Middle frontal gyrus (tissue), 1 donor: ENCODE data around the gene C22orf39.

ENCODE experiments used
- DNase-seq: peaks from one replicate; pipeline ENCODE4 v3.0.0-alpha.2; 2015; ENCODE audit warnings: low spot score; ENCODE audit errors: extremely low spot score

C22orf39 gene

GRCh38 chr22:19447330-19448075 is at the start of gene C22orf39:
Gene C22orf39 (minus strand): TSS chr22:19447711. CDS start chr22:19447688, 23 bp downstream.
- peak; percentile 90 for DNase-seq

- DNase-seq, result no peak
Observed at GRCh38 chr22:19497245-19497644, 49.7 kb upstream of the C22orf39 start.

DNA sequence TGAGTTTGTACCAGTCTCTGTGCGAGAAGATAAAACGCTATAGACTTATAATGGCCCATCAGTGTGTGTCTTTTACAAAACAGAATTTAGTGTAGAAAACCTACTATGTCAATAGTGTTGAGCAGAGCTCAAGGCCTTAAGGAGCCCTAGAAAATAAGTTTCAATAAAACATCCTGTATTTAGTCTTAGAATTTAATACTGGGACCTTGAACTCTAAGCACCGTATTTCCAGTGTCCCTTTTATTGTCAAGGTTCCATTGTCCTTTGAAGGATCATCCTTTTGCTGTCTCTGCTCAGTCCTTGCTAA is 48.8 kb upstream of the C22orf39 start:
- DNase-seq, result no peak

DNA sequence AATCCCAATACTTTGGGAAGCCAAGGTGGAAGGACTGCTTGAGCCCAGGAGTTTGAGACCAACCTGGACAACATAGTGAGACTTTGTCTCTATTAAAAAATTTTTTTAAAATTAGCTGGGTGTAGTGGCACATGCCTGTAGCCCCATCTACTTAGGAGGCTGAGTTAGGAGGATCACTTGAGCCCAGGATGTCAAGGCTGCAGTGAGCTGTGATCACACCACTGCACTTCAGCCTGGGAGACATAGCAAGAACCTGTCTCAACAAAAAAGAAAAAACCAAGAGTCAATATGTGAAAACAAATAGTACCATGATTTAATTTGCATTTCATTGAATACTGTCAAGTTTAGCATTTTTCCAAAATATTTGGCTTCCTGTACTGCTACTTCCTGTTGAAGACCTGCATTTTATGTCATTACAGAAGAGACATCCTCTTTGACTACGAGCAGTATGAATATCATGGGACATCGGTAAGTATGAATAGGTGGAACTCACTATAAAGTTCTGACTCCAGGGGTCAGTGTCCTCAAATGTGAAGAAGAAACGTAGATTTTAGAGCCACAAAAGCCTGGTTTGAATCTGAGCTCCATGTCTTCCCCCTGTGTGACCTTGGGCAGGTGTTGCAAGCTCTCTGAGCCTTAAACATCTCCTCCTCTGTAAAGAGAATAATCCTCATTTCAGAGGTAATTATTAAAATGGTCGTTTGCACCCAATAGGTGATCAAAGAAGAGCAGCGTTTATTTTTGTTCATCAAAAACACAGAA is 48.2 kb upstream of the C22orf39 start:
- no peak for DNase-seq

- no peak for DNase-seq
Observed at GRCh38 chr22:19494676-19495173, 47.2 kb upstream of the C22orf39 start.

GRCh38 chr22:19494001-19494560 is 46.6 kb upstream of the C22orf39 start:
- DNase-seq, result no peak

- DNase-seq, result no peak
Observed at GRCh38 chr22:19492504-19493174, 45.1 kb upstream of the C22orf39 start.

GRCh38 chr22:19490628-19491230 is 43.2 kb upstream of the C22orf39 start:
- DNase-seq, result no peak

GRCh38 chr22:19488884-19489843 is 41.7 kb upstream of the C22orf39 start:
- peak; percentile 4 for DNase-seq

DNA sequence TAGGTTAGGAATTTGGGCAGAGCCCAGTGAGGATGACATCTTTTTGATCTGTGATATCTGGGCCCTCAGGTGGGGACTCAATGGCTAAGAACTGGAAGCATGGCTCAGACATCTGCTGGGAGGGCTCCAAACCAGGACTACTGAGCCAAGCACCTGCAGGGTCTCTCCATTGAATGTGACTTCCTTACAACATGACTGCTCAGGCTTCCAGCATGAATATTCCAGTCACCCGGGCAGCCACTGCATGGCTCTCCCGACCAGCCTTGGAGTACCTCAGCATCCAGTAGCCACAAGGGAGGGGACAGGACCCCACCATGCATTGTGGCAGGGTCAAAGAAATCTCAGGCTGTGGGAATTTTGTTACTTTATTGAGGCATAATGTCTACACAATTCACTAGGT is 40.8 kb upstream of the C22orf39 start:
- DNase-seq, result no peak

GRCh38 chr22:19483481-19484244 is 36.2 kb upstream of the C22orf39 start:
- DNase-seq, result no peak

DNA sequence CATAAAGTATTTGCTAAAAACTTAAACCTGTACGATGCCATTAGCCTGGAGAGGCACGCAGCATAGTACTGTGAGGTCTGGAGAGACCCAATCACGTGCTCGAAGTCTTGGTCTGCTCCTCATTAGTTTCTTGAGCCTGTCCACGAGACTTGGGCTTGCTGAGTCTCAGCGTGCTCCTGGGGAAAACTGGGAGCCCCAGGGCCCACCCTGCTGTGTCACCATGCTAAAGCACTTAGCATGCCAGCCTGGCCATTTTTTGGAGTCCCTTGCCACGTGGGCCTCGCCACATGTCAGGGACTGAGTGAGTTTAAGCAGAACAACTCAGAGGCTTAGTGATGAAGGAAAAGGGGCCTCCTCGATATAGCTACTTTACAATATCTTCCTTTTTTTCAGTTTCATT is 34.8 kb upstream of the C22orf39 start:
- no peak for DNase-seq

DNA sequence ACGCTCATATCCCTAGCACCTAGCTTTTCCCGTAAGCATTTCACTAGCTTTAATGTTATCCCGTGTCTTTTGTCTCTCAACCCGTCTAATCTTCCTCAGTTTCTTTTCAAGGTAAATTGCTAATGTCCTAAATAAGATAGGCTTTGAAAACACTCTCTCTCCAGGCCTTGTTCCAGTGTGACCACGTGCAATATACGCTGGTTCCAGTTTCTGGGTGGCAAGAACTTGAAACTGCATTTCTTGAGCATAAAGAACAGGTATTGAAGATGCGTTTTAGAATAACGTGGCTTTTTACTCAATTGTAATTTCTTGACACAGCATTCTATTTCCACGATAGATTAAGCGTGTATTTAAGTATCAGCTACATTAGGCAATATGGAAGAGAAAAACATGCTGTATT is 33.3 kb upstream of the C22orf39 start:
- no peak for DNase-seq

- no peak for DNase-seq
Observed at GRCh38 chr22:19480173-19480568, 32.7 kb upstream of the C22orf39 start.

DNA sequence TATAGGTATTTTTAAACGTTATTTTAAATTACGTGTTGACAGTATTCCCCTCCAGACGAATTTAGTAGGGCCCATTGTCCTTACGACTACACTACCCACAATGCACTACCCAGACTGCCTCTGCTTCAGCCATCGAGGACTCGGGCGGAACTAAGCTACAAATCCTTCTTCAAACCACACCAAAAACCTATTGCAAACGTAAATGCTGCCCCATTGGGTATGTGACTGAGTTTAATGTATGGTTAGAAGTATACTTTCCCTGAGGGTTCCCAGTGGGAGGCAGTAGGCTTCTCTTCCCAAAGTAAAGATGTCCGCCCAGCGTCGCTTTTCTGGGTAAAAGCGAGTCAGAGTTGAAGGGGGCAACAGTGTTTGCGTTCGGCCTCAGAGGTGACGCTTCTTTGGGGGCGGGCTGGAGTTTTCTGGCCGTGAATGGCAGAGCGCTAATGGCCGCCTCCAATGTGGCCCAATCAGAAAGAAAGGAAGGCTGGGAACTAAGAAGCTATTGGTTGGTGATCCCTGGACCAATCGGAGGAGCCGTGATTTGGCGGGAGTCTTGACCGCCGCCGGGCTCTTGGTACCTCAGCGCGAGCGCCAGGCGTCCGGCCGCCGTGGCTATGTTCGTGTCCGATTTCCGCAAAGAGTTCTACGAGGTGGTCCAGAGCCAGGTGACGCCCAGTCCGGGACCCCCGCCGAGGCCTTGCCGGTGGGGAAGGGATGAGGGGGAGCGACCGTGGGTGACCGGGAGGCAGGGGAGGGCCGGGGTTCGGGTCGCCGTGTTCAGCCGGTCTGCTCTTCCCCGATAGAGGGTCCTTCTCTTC is 32.1 kb upstream of the C22orf39 start, which contains the start of gene CDC45:
TSS of gene CDC45 (plus strand) at position 566 of the 818 bp plus-strand sequence. CDS start at position 615, 49 bp downstream.
- DNase-seq, result peak; percentile 96

- peak; percentile 44 for DNase-seq
Observed at GRCh38 chr22:19478901-19479354, 31.4 kb upstream of the C22orf39 start, which contains the start of gene UFD1. Gene UFD1 (minus strand): TSS chr22:19479193. CDS start chr22:19479085, 108 bp downstream.

GRCh38 chr22:19478045-19478900 is 30.8 kb upstream of the C22orf39 start:
- no peak for DNase-seq
